HG03575 (cell line): Measurements from ENCODE around the gene TM4SF18.

ENCODE experiments used
- ATAC-seq: cut with Tn5 transposase; IDR thresholded peaks from one replicate; pipeline ENCODE4 v1.9.1; 2021; ENCODE audit not compliant: unreplicated experiment, insufficient number of reproducible peaks, low FRiP score; ENCODE audit errors: extremely low read depth

The TM4SF18 gene

GRCh38 chr3:149336925-149337324, 3.5 kb upstream of the TM4SF18 start:
- no peak for ATAC-seq

DNA sequence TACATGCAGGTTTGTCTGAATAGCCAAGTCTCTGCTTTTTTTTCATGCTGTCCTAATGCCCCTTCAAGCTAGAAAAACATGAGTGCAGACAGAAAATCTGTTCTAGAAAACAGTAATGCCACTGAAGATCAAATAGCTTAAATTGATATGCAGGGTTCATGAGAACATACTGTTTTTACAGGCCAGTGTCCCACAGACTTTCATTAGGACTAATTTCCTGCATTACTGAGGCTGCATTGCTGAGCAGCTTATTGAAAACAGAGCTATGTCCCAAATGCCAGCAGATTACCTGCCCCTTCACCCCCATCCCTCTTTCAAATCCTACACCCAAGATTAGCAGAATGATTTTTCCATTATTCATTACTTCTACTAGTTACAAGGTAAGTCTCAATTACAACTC, 665 bp downstream of the TM4SF18 start:
- no peak for ATAC-seq

- no peak for ATAC-seq
Measured at GRCh38 chr3:149332227-149332765, 1.1 kb downstream of the TM4SF18 start.

DNA sequence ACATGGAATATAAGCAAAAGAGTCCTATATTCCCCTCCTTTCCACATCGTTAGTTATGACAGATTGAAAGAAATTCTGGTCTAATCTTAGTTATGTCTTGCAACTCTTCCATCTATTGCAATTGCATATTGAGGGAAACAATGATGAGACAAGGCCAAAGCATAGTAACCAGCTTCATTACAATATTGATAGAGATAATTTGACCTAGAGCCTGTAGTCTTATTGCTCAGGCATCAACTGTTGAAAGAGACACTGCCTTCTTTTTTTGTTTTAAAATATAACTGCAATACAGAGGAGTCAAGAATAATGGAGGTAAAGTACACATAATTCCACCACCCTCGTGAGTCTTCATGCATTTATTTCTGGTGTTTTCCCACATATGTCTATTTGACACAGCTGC, 2.0 kb downstream of the TM4SF18 start:
- no peak for ATAC-seq

- ATAC-seq, result no peak
Measured at GRCh38 chr3:149330609-149331331, 2.7 kb downstream of the TM4SF18 start.

DNA sequence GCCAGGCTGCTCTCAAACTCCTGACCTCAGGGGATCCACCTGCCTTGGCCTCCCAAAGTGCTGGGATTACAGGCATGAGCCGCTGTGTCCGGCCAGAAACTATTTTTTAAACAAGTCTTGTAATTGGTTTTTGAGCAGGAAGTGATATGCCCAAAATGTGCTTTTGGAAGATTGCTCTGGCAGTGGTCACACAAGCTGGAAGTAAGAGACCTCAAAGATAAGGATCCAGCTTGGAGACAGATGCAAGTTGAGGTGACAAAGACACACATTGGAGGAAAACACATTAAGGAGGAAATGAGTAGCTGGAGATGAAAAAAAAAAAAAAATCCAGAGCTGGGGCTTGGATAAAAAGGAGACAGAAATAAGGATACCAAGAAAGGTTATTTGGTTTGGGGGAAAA, 6.3 kb downstream of the TM4SF18 start:
- no peak for ATAC-seq

GRCh38 chr3:149325581-149325980, 7.9 kb downstream of the TM4SF18 start:
- ATAC-seq, result no peak

- no peak for ATAC-seq
Measured at GRCh38 chr3:149324332-149324731, 9.1 kb downstream of the TM4SF18 start.

DNA sequence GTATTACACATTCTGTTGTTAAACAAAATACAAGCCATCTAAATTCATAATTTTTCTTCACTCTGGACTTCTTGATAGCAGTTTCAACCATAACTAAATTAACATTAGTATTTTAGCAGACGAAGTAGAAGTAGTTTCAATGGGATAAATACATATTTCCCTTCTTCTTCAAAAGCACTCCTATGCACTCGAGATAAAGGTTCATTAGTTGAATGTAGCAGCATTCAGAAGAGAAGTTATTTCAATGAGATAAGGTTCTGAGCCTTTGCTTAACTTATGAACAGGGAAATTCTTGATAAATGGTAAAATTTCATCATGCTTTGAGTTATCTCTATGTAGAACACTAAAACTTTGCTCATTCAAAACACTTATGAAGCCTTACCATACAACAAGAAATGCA, 11.8 kb downstream of the TM4SF18 start:
- no peak for ATAC-seq

GRCh38 chr3:149321136-149321535, 12.3 kb downstream of the TM4SF18 start:
- no peak for ATAC-seq

DNA sequence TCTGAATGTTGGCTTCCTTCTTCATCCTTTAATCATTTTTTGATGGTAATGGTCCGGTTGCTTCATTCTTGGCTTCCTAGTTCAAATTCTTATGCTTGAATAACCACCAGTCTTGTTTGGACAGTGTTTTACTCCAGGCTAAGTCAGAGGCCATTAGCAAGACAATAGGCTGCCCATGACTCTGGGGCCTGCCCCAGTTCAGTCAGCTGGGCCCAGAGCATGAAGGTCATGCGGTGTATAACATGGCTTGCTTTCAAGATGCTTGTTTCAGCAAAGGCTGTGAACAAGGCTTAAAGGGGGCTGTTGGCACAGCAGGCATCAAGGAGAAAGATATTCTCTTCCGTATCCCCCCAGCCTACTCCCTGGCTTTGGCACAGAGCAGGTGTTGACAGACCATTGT, 13.7 kb downstream of the TM4SF18 start:
- ATAC-seq, result no peak

- no peak for ATAC-seq
Measured at GRCh38 chr3:149317072-149317471, 16.4 kb downstream of the TM4SF18 start.

- no peak for ATAC-seq
Measured at GRCh38 chr3:149316437-149316836, 17.0 kb downstream of the TM4SF18 start.

GRCh38 chr3:149315694-149316093, 17.7 kb downstream of the TM4SF18 start:
- no peak for ATAC-seq

DNA sequence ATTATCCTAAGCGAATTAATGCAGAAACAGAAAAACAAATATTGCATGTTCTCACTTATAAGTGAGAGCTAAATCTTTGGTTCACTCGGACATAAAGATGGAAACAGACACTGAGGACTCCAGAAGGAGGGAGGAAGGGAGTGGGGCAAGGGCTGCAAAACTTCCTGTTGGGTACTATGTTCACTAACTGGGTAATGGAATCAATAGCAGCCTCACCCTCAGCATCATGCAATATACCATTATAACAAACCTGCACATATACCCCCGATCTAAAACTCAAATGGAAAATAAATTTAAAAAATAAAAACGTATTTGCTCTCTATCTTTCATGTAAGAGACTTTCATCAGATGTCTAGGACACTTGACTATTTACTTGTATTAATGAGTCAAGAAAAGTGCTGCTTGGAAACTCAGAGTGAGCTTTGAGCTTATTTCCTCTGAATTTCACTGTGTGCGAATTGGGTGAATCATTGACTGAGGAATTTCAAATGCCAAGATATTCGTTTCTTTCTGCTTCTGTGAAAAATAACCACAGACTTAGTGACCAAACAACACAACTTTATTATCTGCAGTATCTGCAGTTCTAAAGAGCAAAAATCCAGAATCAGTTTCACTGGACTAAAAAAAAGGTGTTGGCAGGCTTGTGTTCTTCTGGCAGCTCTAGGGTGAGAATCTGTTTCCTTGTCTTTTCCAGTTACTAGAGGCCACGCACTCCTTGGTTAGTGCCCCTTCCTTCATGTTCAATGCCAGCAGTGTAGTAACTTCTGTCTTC, 18.4 kb downstream of the TM4SF18 start:
- ATAC-seq, result no peak

- ATAC-seq, result no peak
Measured at GRCh38 chr3:149313542-149313941, 19.9 kb downstream of the TM4SF18 start.

DNA sequence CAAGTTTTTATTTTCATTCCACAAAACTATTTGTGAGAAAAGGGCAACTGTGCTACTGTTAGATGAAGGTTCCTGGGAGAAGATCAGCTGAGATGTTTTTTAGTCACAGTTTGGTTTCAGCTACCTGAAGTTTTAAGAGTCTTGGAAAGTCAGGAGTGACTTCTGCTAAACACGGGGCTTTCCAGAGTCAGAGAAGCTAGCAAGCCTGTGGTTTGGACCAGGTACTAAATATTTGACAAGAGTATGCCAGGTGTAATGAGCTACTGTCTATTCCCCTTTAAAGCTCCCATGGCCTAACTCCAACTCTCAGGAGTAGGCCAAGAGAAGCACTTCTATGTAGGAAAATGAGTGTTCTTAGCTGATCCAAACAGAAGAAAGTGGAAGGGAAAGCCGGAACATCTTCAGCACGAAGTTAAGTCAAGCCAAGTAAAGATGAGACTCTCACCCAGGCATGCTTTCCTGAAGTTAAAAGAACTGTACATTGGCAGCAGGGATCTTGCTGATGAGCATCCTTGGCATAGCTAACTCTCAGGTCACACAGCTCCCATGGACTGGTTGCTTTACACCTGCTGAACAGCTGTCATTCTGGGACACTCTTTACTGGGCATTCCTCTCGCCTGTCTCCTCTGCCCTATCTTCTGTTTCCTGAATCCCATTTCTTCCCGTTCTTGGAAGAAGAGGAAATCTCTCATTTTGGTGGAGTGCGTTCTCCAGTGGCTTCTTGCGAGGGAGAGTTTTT, 22.5 kb downstream of the TM4SF18 start:
- no peak for ATAC-seq

- no peak for ATAC-seq
Measured at GRCh38 chr3:149307435-149307783, 26.0 kb downstream of the TM4SF18 start.

DNA sequence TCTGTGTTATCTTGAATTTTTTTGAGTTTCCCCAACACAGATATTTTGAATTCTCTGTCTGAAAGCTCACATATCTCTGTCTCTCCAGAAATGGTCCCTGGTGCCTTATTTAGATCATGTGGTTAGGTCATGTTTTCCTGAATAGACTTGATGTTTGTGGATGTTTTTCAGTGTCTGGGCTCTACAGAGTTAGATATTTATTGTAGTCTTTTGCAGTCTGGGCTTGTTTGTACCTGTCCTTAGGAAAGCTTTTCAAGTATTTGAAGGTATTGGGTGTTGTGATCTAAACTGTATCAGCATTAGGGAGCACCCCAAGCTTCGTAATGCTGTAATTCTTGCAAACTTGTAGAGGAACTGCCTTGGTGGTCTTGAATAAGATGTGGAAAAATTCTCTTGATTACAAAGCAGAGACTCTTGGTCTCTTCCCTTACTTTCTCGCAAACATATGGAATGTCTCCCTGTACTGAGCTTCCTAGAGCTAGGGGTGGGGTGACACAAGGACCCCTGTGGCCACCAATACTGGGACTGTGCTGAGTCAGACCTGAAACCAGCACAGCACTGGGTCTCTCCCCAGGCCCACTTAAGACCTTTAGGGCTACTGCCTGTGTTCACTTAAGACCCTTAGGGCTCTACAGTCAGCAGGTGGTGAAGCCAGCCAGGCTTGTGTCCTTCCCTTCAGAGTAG, 26.5 kb downstream of the TM4SF18 start:
- no peak for ATAC-seq
